HG03196 (cell line): Measurements from ENCODE around the gene QRSL1.
"Not testable (repeated sequence)": the region's sequence is repeated elsewhere in the genome, so short reads cannot be mapped to it uniquely, and the experiment has no call there.

Source experiments
- ATAC-seq: cut with Tn5 transposase; IDR thresholded peaks from one replicate; pipeline ENCODE4 v1.9.1; 2021; ENCODE audit not compliant: unreplicated experiment

Gene QRSL1

GRCh38 chr6:106674541-106675229 lies 45.3 kb downstream of the QRSL1 start:
- ATAC-seq, result no peak

- no peak for ATAC-seq
These were observed 47.9 kb downstream of the QRSL1 start for GRCh38 chr6:106677282-106677681.

GRCh38 chr6:106684011-106684410 lies 54.6 kb downstream of the QRSL1 start:
- ATAC-seq, result no peak

GRCh38 chr6:106685833-106686232 lies 56.5 kb downstream of the QRSL1 start:
- ATAC-seq, result no peak

GRCh38 chr6:106688177-106688951 lies 59.0 kb downstream of the QRSL1 start:
- ATAC-seq, result peak; percentile 60

- ATAC-seq, result no peak
These were observed 62.9 kb downstream of the QRSL1 start for GRCh38 chr6:106692112-106692818.

- no peak for ATAC-seq
These were observed 63.4 kb downstream of the QRSL1 start for GRCh38 chr6:106692819-106693208.

- ATAC-seq, result no peak
These were observed 64.0 kb downstream of the QRSL1 start for GRCh38 chr6:106693418-106693817.

GRCh38 chr6:106694343-106694742 lies 65.0 kb downstream of the QRSL1 start:
- ATAC-seq, result no peak

- ATAC-seq, result no peak
These were observed 71.2 kb downstream of the QRSL1 start for GRCh38 chr6:106700581-106700980.

- ATAC-seq, result not testable (repeated sequence)
These were observed 71.8 kb downstream of the QRSL1 start for GRCh38 chr6:106701201-106701600.

- peak; percentile 35 for ATAC-seq
These were observed 72.7 kb downstream of the QRSL1 start for GRCh38 chr6:106702046-106702445.

- ATAC-seq, result peak; percentile 96
These were observed 73.2 kb downstream of the QRSL1 start for GRCh38 chr6:106702451-106703110.

- ATAC-seq, result no peak
These were observed 74.9 kb downstream of the QRSL1 start for GRCh38 chr6:106704327-106704726.

GRCh38 chr6:106705156-106705555 lies 75.8 kb downstream of the QRSL1 start:
- no peak for ATAC-seq

GRCh38 chr6:106710580-106710979 lies 81.2 kb downstream of the QRSL1 start:
- ATAC-seq, result no peak

GRCh38 chr6:106714281-106714680 lies 84.9 kb downstream of the QRSL1 start:
- no peak for ATAC-seq

GRCh38 chr6:106715922-106716321 lies 86.5 kb downstream of the QRSL1 start:
- ATAC-seq, result no peak

GRCh38 chr6:106716966-106717365 lies 87.6 kb downstream of the QRSL1 start:
- no peak for ATAC-seq
